HepG2 (cell line): Measurements from ENCODE around the gene LYPLA2. TPM values are rescaled to one million over a fixed set of nuclear protein-coding genes. Genes with fewer than 3 reads are reported as not detected.

ENCODE experiments used
- AHR ChIP-seq: IDR thresholded peaks from 2 replicates; pipeline ENCODE4 v1.6.1; 2018; ENCODE audit warnings: missing genetic modification reagents, missing compliant biosample characterization
- DDIT3 ChIP-seq: sonication (generic); formaldehyde crosslinking; IDR thresholded peaks from 2 replicates; pipeline ENCODE4 v1.4.0; 2020; ENCODE audit warnings: mild to moderate bottlenecking, missing genetic modification reagents
- ETV5 ChIP-seq: IDR thresholded peaks from 2 replicates; pipeline ENCODE4 v1.6.1; 2018; ENCODE audit warnings: missing biosample characterization, missing genetic modification reagents, inconsistent platforms, borderline replicate concordance
- HES4 ChIP-seq: sonication (generic); formaldehyde crosslinking; IDR thresholded peaks from 2 replicates; pipeline ENCODE4 v1.9.0; 2021; ENCODE audit warnings: mild to moderate bottlenecking, missing genetic modification reagents, borderline replicate concordance
- ISX ChIP-seq: sonication (generic); formaldehyde crosslinking; conservative IDR thresholded peaks from 2 replicates; pipeline ENCODE4 v1.5.0; 2020; ENCODE audit warnings: missing genetic modification reagents
- KLF11 ChIP-seq: IDR thresholded peaks from 2 replicates; pipeline ENCODE4 v1.6.1; 2016; ENCODE audit warnings: missing compliant biosample characterization
- MIER2 ChIP-seq: IDR thresholded peaks from 2 replicates; pipeline ENCODE4 v1.6.1; 2016; ENCODE audit warnings: missing biosample characterization, missing genetic modification reagents
- NFYB ChIP-seq: sonication (generic); formaldehyde crosslinking; IDR thresholded peaks from 2 replicates; pipeline ENCODE4 v1.4.0; 2020; ENCODE audit warnings: missing genetic modification reagents
- SKI ChIP-seq: fragments of 450-650 bp; IDR thresholded peaks from one replicate; pipeline ENCODE4 v1.6.1; 2018; ENCODE audit warnings: mild to moderate bottlenecking; ENCODE audit not compliant: partially characterized antibody
- TCF7 ChIP-seq: sonication (generic); IDR thresholded peaks from 2 replicates; pipeline ENCODE4 v1.6.1; 2016; ENCODE audit warnings: antibody characterized with exemption, low read depth
- THAP9 ChIP-seq: sonication (generic); formaldehyde crosslinking; IDR thresholded peaks from 2 replicates; pipeline ENCODE4; 2020; ENCODE audit warnings: missing genetic modification reagents, mild to moderate bottlenecking, borderline replicate concordance
- ZFP36L2 ChIP-seq: sonication (generic); formaldehyde crosslinking; IDR thresholded peaks from 2 replicates; pipeline ENCODE4 v1.4.0; 2020; ENCODE audit warnings: missing genetic modification reagents
- ZNF234 ChIP-seq: sonication (generic); formaldehyde crosslinking; conservative IDR thresholded peaks from 2 replicates; pipeline ENCODE4 v1.5.1; 2020; ENCODE audit warnings: mild to moderate bottlenecking, missing genetic modification reagents
- ZNF326 ChIP-seq: sonication (generic); formaldehyde crosslinking; IDR thresholded peaks from 2 replicates; pipeline ENCODE4 v1.4.0; 2020; ENCODE audit warnings: missing genetic modification reagents, borderline replicate concordance
- ZNF460 ChIP-seq: sonication (generic); formaldehyde crosslinking; IDR thresholded peaks from 2 replicates; pipeline ENCODE4 v1.5.1; 2020; ENCODE audit warnings: missing genetic modification reagents, mild to moderate bottlenecking, borderline replicate concordance
- ZNF513 ChIP-seq: sonication (generic); formaldehyde crosslinking; conservative IDR thresholded peaks from 2 replicates; pipeline ENCODE4 v1.5.0; 2020; ENCODE audit warnings: missing genetic modification reagents
- ZNF550 ChIP-seq: sonication (generic); formaldehyde crosslinking; IDR thresholded peaks from 2 replicates; pipeline ENCODE4 v1.4.0; 2020; ENCODE audit warnings: mild to moderate bottlenecking, missing genetic modification reagents, borderline replicate concordance
- ZNF577 ChIP-seq: sonication (generic); formaldehyde crosslinking; IDR thresholded peaks from 2 replicates; pipeline ENCODE4 v1.4.0; 2020; ENCODE audit warnings: mild to moderate bottlenecking, low read depth, missing genetic modification reagents, borderline replicate concordance
- ZNF816 ChIP-seq: sonication (generic); formaldehyde crosslinking; IDR thresholded peaks from 2 replicates; pipeline ENCODE4 v1.8.0; 2022; ENCODE audit warnings: missing genetic modification reagents, mild to moderate bottlenecking, borderline replicate concordance
- ZSCAN29 ChIP-seq: sonication (generic); formaldehyde crosslinking; conservative IDR thresholded peaks from 2 replicates; pipeline ENCODE4 v1.4.0; 2020; ENCODE audit warnings: mild to moderate bottlenecking, missing genetic modification reagents
- polyA plus RNA-seq, 8 experiments: library from polyadenylated mRNA; depleted of rRNA in 3 of 8; stranded (reverse) in 7 of 8; unstranded in 1 of 8; fragments of >200 nt; fragmentation: Illumina TruSeq in 4 of 8; extraction: Trizol in 4 of 8; gene quantifications; 2 replicates each; pipeline versions ENCODE4 v1.2.1 to v1.2.3, GENCODE V29; 2011 to 2016; ENCODE audit warnings: low read depth in 4 of 8, missing spikeins in 1 of 8, mixed read lengths in 1 of 8; ENCODE audit not compliant: insufficient read depth in 1 of 8
- total RNA-seq, 5 experiments: library from RNA; depleted of rRNA; stranded (reverse); fragments of >200 nt; fragmentation: Illumina TruSeq; extraction: Trizol; gene quantifications; 2 replicates each; pipeline ENCODE4 v1.2.3, GENCODE V29; 2016; ENCODE audit warnings: low read depth in 1 of 5
- TF ChIP-seq, protein P1 (sequence below): IDR thresholded peaks from 2 replicates; pipeline ENCODE4 v1.6.1; 2018; ENCODE audit warnings: missing genetic modification reagents
- TF ChIP-seq, protein P2 (sequence below): sonication (generic); formaldehyde crosslinking; conservative IDR thresholded peaks from 2 replicates; pipeline ENCODE4 v1.8.1; 2023; ENCODE audit warnings: missing genetic modification reagents

Gene LYPLA2
- total and polyA plus RNA-seq, 2 of the 13 experiments (the other 11 are each of a cell fraction or from before 2014, with no cell fraction given): 72.1 to 73.2 TPM

DNA sequence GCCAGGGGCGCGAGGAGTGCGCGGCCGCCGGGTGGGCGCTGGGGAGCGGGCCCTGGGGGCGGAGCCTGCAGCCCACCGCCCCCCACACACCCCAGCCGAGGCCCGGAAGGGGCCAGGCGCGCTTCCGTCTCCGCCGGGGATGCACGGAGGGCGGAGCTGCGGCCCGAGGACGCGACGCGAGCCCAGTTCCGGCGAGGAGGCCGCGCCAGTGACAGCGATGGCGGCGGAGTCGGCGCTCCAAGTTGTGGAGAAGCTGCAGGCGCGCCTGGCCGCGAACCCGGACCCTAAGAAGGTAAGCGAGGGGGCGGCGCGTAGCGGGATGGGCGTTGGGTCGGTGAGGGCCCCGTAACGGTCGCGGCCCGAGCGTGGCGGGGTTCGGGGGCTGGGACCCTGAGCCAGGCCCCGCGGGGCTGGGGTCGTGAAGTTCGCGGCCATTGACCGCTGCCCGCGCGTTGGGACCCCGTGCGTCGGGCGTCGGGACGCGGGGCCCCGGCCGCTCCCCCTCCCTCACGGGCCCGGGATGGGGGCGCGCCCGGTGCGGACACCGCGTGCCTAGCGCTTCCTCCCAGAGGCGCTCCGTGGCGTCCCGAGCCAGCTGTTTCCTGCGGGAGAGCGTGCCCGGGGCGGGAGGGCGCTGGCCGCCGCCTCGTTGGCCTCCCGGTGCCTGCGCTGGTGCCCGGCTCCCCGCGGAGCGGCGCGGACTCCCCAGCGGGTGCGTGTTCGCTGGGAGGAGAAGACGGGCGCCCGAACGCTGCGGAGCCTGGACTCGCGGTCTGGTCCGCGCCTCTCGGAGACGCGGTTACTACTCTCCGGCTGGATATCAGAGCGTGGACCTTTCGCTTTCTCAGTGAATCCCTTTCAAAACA, 47.4 kb upstream of the LYPLA2 start, which contains the start of gene ELOA (continued):
- TF ChIP-seq DDIT3 (CRISPR knock-in tag): no peak
- 0 out of 2 replicates have a peak, but pooled peaks have one; percentile 86 for TF ChIP-seq ZNF816 (CRISPR knock-in tag)
- TF ChIP-seq ZNF513 (CRISPR knock-in tag): no peak
- no peak for TF ChIP-seq ZSCAN29 (CRISPR knock-in tag)
- no peak for TF ChIP-seq ZNF326
- TF ChIP-seq HES4 (CRISPR knock-in tag): peak; percentile 83
- TF ChIP-seq ZNF234 (CRISPR knock-in tag): no peak
- TF ChIP-seq ZNF577: no peak
- TF ChIP-seq ZNF550 (CRISPR knock-in tag): no peak
- TF ChIP-seq AHR (CRISPR knock-in tag): no peak
- TF ChIP-seq, protein P1, sequence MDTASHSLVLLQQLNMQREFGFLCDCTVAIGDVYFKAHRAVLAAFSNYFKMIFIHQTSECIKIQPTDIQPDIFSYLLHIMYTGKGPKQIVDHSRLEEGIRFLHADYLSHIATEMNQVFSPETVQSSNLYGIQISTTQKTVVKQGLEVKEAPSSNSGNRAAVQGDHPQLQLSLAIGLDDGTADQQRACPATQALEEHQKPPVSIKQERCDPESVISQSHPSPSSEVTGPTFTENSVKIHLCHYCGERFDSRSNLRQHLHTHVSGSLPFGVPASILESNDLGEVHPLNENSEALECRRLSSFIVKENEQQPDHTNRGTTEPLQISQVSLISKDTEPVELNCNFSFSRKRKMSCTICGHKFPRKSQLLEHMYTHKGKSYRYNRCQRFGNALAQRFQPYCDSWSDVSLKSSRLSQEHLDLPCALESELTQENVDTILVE (CRISPR knock-in tag): peak; percentile 74; the same call in 1 of the 2 replicates
- TF ChIP-seq SKI: peak; percentile 43
- no peak for TF ChIP-seq TCF7
- TF ChIP-seq NFYB: no peak
- TF ChIP-seq ZNF460 (CRISPR knock-in tag): no peak
- TF ChIP-seq, protein P2, sequence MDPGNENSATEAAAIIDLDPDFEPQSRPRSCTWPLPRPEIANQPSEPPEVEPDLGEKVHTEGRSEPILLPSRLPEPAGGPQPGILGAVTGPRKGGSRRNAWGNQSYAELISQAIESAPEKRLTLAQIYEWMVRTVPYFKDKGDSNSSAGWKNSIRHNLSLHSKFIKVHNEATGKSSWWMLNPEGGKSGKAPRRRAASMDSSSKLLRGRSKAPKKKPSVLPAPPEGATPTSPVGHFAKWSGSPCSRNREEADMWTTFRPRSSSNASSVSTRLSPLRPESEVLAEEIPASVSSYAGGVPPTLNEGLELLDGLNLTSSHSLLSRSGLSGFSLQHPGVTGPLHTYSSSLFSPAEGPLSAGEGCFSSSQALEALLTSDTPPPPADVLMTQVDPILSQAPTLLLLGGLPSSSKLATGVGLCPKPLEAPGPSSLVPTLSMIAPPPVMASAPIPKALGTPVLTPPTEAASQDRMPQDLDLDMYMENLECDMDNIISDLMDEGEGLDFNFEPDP (CRISPR knock-in tag): no peak
- TF ChIP-seq ZFP36L2: no peak
- TF ChIP-seq KLF11 (CRISPR knock-in tag): no peak
- TF ChIP-seq THAP9 (CRISPR knock-in tag): peak; percentile 61; the same call in 1 of the 2 replicates
- TF ChIP-seq ETV5: peak; percentile 85
- TF ChIP-seq ISX (CRISPR knock-in tag): no peak
- TF ChIP-seq MIER2 (CRISPR knock-in tag): 0 out of 2 replicates have a peak, but pooled peaks have one; percentile 21
